ENCODE results near the gene PARVB.

PARVB gene

GRCh38 chr22:44098966-44099530 is 74.9 kb downstream of the PARVB start:
- Histone ChIP-seq H3K9me3 (ENCODE audit: insufficient read depth, low read length) (no peaks in the 10 kb centered on the region), H3K4me2 (ENCODE audit: low read length) (no peak overlapping the region), H4K20me1 (ENCODE audit: insufficient read depth, low read length) (peaks cover 4% of the 10 kb centered on the region; the same call in 1 of the 2 replicates), H3K36me3 (replicated peaks; ENCODE audit: low read depth, low read length) (peaks cover 41% of the 10 kb centered on the region), H3K4me1 (ENCODE audit: low read length) (no peaks in the 10 kb centered on the region), H3K9ac (ENCODE audit: low read length) (no peak overlapping the region), H3K27ac (ENCODE audit: low read length) (no peak overlapping the region), H3K79me2 (ENCODE audit: low read length) (no peaks in the 10 kb centered on the region), H2AFZ (ENCODE audit: low read depth, low read length) (no peak overlapping the region), H3K27me3 (ENCODE audit: low read depth, low read length) (no peaks in the 10 kb centered on the region), H3K4me3 (ENCODE audit: low read length) (no peak overlapping the region)
- TF ChIP-seq EZH2phosphoT487 (IDR thresholded peaks at IDR 0.05; ENCODE audit: low read depth) = no peak
- TF ChIP-seq CTCF (IDR thresholded peaks at IDR 0.05; ENCODE audit: low read depth, low read length) = no peak

- Histone ChIP-seq H3K9ac (ENCODE audit: low read length) (no peak overlapping the region), H3K4me2 (ENCODE audit: low read length) (no peak overlapping the region), H3K4me3 (ENCODE audit: low read length) (no peak overlapping the region), H3K9me3 (ENCODE audit: insufficient read depth, low read length) (no peaks in the 10 kb centered on the region), H3K27me3 (ENCODE audit: low read depth, low read length) (no peaks in the 10 kb centered on the region), H2AFZ (ENCODE audit: low read depth, low read length) (no peak overlapping the region), H3K4me1 (ENCODE audit: low read length) (no peaks in the 10 kb centered on the region), H4K20me1 (ENCODE audit: insufficient read depth, low read length) (peaks cover 4% of the 10 kb centered on the region), H3K36me3 (replicated peaks; ENCODE audit: low read depth, low read length) (peaks cover 43% of the 10 kb centered on the region), H3K79me2 (ENCODE audit: low read length) (no peaks in the 10 kb centered on the region), H3K27ac (ENCODE audit: low read length) (no peak overlapping the region)
- no peak for TF ChIP-seq EZH2phosphoT487 (IDR thresholded peaks at IDR 0.05; ENCODE audit: low read depth)
- TF ChIP-seq CTCF (IDR thresholded peaks at IDR 0.05; ENCODE audit: low read depth, low read length) = no peak
Measured at GRCh38 chr22:44099696-44100095, 75.6 kb downstream of the PARVB start.

- H3K27me3 ChIP-seq (ENCODE audit: low read depth, low read length) = no peaks in the 10 kb centered on the region
- TF ChIP-seq CTCF (IDR thresholded peaks at IDR 0.05; ENCODE audit: low read depth, low read length) = no peak
- no peak for TF ChIP-seq EZH2phosphoT487 (IDR thresholded peaks at IDR 0.05; ENCODE audit: low read depth)
- no peaks in the 10 kb centered on the region for H3K4me1 ChIP-seq (ENCODE audit: low read length)
- H3K36me3 ChIP-seq (replicated peaks; ENCODE audit: low read depth, low read length) = peaks cover 42% of the 10 kb centered on the region
- H3K79me2 ChIP-seq (ENCODE audit: low read length) = no peaks in the 10 kb centered on the region
- H3K27ac ChIP-seq (ENCODE audit: low read length) = no peak overlapping the region
- no peaks in the 10 kb centered on the region for H3K9me3 ChIP-seq (ENCODE audit: insufficient read depth, low read length)
- H3K4me2 ChIP-seq (ENCODE audit: low read length) = no peak overlapping the region
- H3K9ac ChIP-seq (ENCODE audit: low read length) = no peak overlapping the region
- no peak overlapping the region for H2AFZ ChIP-seq (ENCODE audit: low read depth, low read length)
- H3K4me3 ChIP-seq (ENCODE audit: low read length) = no peak overlapping the region
- peaks cover 9% of the 10 kb centered on the region for H4K20me1 ChIP-seq (ENCODE audit: insufficient read depth, low read length)
Measured at GRCh38 chr22:44100411-44100810, 76.3 kb downstream of the PARVB start.

GRCh38 chr22:44102121-44102520 is 78.0 kb downstream of the PARVB start:
- Histone ChIP-seq H3K79me2 (ENCODE audit: low read length) (no peaks in the 10 kb centered on the region), H3K9me3 (ENCODE audit: insufficient read depth, low read length) (no peaks in the 10 kb centered on the region), H3K36me3 (replicated peaks; ENCODE audit: low read depth, low read length) (peaks cover 36% of the 10 kb centered on the region), H3K27me3 (ENCODE audit: low read depth, low read length) (no peaks in the 10 kb centered on the region), H3K4me1 (ENCODE audit: low read length) (no peaks in the 10 kb centered on the region), H3K4me2 (ENCODE audit: low read length) (no peak overlapping the region), H3K27ac (ENCODE audit: low read length) (no peak overlapping the region), H3K9ac (ENCODE audit: low read length) (no peak overlapping the region), H4K20me1 (ENCODE audit: insufficient read depth, low read length) (peaks cover 9% of the 10 kb centered on the region), H3K4me3 (ENCODE audit: low read length) (no peak overlapping the region), H2AFZ (ENCODE audit: low read depth, low read length) (no peak overlapping the region)
- TF ChIP-seq CTCF (IDR thresholded peaks at IDR 0.05; ENCODE audit: low read depth, low read length) = no peak
- TF ChIP-seq EZH2phosphoT487 (IDR thresholded peaks at IDR 0.05; ENCODE audit: low read depth) = no peak
